GM21619 (cell line): Measurements from ENCODE around the gene WIPI1.
A peak's percentile ranks its signal among the peaks of the same experiment; 100 is the strongest.
"Not testable (repeated sequence)": the region's sequence is repeated elsewhere in the genome, so short reads cannot be mapped to it uniquely, and the experiment has no call there.

Source experiments
- ATAC-seq: cut with Tn5 transposase; IDR thresholded peaks from one replicate; pipeline ENCODE4 v1.9.1; 2021; ENCODE audit not compliant: unreplicated experiment

The WIPI1 gene, protein sequence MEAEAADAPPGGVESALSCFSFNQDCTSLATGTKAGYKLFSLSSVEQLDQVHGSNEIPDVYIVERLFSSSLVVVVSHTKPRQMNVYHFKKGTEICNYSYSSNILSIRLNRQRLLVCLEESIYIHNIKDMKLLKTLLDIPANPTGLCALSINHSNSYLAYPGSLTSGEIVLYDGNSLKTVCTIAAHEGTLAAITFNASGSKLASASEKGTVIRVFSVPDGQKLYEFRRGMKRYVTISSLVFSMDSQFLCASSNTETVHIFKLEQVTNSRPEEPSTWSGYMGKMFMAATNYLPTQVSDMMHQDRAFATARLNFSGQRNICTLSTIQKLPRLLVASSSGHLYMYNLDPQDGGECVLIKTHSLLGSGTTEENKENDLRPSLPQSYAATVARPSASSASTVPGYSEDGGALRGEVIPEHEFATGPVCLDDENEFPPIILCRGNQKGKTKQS

DNA sequence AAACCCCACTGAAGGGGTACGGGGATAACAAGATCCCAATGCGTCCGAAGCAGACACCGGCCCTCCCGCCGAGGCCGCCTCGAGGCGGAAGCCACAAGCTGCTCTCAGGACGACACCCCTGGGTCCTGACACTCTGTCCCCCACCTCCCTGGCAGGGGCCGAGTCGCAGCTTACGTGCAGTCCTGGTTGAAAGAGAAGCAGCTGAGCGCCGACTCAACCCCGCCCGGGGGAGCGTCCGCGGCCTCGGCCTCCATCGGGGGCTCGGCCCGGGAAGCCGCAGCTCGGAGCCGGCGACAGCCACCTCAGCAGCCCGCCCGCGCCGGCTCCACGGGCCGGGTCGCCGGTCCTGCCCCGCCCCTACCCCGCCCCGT is at the start of gene WIPI1:
TSS of gene WIPI1 (minus strand) at position 329 of the 371 bp plus-strand sequence. CDS start at position 254, 75 bp downstream.
- peak; percentile 24 for ATAC-seq

DNA sequence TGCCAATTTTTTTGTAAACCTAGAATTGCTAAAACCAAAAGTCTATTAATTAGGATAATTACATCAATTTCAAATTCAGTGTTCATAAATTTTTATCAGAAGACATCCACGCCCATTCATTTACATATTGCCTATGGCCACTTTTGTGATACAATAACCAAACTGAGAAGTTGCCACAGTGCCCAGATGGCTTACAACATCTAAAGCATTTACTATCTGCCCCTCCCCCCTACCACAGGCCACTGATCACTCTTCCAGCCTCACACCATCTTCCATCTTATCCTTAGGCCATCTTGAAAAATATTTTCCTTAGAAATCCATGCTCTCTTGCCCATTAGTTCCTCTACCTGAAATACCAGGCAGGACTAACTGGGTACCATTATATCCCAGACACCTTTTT is 48.7 kb upstream of the WIPI1 start:
- no peak for ATAC-seq

DNA sequence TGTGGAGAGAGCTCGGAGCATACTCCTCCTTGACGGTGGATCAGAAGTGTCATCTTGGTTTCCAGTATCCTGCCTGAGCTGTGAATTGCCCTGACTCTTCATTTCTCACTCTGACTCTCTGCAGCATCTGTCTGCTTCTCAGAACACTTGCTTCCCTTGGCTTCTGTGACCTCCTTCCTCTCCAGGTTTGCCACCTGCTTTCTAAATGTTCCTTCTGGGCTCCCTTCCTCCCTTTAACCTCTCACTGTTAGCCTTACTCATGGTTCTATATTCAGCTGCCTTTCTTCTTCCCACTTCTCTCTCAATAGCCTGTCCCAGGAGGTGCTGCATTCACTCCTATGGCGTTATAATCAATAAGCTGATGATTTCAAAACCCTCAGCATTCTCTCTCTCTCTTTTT is 43.8 kb upstream of the WIPI1 start:
- no peak for ATAC-seq

DNA sequence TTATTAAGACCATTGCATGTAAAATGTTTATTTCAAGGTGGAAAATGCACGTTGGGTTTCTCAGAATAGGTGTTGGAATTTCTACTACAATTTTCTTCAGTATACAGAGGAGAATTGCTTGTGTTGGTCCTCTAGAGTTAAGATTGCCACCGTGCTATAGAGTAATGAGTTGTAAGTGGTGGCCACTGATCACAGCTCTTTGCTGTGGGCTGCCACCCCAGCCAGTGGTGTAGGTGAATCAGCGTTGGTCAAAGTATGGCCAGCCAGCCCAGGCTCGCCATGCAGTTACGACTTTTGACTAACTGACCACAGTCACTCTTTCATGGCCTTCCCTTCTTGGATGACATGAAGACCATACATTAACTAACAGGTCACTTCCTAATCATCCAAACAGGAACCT is 42.3 kb upstream of the WIPI1 start:
- ATAC-seq: no peak

DNA sequence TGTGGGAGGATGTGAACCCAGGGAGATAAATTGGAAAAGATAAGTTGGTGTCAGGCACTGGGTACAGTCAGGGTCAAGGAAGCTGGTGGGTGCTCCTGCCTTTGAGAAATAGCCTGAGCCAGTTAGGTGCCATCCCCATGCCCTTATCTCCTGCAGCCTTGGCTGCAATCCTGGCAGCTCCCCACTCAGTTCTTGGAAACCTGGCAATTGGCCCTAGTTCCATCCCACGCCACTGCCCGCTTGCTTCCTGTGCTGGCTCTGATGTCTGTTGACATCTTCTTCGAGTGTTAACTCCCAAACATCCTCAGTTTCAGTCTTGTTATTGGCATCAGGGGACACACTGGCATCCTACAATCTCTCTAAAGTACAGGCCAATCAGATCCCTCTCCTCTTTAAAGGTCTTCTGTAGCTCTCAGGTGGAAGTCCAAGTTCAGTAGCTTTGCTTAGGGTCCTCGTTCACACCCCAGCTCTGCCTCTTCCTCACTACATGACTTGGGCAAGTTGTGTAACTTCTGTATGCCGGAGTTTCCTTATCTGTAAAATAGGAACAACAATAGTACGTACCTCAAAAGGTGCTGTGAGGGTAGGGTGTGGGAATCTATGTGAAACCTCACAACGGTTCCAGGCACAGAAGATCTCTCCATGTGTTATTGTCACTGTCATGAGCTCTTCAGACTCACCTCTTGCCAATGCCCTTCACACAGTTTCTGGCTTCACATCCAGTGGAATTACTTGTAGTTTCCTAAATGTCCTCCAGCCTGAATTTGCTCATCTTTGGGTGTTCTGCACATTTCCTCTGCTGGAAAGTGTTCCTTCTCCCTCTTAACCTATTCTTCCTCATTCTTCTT is 41.4 kb upstream of the WIPI1 start:
- ATAC-seq: peak; percentile 22

DNA sequence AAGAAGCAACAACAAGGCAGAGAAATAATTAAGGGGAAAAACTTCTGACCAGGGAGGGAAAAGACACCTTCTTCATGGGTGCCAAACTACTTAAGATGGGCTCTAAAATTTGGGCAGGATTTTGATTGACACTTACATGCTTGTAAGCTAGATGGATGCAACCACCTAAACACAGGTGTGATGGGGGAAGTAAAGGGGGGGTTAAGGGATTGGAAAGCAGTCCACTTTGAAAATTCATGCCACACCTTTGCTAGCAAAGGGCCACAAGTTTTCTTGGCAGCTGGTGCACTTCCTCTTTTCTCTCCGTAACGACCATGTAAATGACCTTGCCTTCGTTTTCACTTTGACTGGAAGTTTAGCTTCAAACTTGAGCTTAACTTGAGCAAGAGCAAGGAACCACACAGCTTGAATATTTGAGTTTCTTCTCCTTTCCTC is 40.6 kb upstream of the WIPI1 start:
- ATAC-seq: peak; percentile 96

DNA sequence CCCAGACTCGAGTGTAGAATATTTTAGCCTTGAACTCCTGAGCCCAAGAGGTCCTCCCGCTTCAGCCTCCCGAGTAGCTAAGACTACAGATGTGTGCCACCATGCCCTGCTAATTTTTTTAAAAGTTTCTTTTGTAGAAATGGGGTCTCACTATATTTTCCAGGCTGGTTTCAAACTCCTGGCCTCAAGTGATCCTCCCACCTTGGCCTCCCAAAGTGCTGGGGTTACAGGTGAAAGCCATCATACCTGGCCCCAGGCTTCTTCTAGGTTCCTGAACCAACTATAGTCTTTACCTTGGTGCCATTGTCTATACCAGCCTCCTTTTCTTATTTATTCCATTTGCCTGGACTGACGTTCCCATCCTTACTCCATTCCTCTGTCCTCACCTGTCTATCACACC is 37.8 kb upstream of the WIPI1 start:
- no peak for ATAC-seq

DNA sequence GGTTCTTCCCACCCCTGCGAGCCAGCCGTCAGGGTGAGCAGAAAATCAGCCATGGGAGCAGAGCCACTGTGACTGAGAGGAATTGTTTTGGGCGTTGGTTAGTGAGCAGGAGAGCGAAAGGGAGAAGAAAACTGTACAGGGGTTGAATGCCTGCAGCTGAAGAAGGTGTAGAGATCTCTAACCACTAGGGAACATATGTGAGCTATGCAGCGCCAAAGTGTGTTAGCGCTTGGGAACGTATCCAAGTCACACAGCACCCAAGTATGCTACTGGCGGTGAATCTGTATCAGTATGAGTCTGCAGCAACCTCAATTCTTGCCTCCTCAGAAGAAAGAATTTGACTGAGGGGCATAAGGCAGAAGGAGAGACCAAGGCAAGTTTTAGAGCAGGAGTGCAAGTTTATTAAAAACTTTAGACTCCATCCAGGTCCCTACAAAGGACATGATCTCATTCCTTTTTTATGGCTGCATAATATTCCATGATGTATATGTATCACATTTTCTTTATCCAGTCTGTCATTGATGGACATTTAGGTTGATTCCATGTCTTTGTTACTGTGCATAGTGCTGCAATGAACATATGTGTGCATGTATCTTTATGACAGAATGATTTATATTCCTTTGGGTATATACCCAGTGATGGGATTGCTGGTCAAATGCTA is 35.2 kb upstream of the WIPI1 start:
- not testable (repeated sequence) for ATAC-seq

DNA sequence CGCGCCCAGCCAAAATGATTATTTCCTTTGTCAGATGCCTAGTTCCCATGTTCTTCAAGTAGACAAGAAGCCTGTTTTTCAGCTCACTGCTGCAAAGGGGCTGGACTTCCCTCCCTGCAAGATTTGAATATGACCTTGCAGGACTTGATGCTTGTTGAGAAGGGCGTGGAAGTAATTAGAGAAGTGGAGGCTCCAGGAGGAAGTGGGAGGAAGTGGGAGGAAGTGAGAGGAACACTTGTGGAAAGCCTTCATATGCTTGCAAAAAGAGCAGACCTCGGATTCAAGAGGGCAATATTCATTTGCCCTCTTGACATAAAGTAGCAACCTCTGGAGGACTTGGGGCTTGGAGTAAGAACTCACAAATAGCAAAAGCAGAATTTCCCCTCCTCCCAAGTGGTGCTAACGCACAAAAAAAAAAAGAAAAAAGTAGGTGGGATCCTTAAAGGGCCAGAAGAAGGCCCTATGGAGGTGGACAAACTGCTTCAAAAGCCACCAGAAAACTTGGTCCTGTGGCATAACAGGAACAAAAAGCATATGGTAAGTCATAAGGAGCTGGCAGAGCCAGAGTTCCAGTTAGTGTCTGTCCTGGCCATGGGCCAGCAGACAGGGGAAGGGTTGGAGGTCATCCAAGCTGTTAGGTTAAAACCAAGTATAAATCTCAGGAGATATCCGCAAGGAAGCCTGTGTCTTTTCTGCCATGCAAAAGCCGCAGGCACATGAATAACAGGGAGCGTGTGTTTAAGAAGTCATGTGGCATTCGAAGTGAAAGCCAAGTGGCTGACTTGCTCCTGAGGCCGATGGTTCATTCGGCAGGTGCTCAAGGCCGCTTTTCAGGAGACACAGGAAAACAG is 34.3 kb upstream of the WIPI1 start:
- ATAC-seq: no peak

DNA sequence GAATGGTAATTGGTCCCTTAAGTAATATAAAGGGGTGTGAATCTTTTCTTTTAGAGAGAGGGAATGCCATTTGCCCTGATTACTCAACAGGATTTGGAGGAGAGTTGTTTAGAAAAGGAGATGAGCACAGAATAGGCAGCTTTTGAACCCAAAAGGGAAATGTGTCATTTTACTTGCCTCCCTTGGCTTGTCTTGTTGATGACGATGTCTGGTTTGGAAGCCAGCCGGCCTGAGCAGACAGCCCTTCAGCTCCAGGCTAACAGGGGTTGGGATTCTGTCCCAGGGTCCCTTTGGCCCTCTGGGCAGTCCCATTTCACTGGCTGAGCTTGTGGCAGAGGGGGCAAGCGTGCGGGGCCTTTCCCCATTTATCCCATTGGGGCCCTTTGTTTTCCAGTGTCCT is 32.6 kb upstream of the WIPI1 start:
- no peak for ATAC-seq

DNA sequence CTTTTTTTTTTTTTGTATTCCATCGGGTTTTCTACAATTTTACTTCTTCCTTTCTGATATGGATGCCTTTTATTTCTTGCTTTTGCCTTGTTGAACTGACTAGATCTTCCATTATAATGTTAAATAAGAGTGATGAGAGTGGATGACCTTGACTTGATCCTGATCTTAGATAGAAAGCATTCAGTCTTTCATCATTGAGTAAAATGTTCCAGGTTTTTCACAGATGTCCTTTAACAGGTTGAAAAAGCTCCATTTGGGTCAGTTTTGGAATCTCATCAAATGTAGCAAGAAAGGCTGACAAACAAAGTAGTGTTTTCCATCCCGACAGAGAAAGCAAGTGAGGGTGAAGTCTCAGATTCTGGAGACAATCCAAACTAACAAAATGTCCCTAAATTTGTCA is 27.2 kb upstream of the WIPI1 start:
- no peak for ATAC-seq

DNA sequence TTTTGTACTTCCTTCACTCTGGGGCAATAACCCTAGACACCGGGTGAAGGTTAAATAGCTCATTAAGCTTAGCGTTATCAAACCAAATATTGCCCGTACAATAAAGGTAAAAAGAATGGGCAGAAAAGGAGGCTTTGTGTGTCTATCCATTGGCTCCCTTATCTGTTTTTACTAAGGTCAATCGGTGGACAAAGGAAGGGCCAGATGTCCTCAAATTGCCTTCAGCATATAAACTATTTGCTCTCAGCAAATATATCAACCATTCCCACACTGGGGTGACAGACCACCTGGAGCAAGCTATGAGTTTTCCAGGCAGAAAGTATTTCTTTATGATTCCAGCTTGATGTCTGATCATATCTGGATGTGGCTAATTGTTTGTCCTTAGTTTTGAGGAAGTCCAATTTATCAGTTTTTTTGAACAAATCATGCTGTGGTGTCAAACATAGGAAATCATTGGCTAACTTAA is 25.3 kb upstream of the WIPI1 start:
- no peak for ATAC-seq

DNA sequence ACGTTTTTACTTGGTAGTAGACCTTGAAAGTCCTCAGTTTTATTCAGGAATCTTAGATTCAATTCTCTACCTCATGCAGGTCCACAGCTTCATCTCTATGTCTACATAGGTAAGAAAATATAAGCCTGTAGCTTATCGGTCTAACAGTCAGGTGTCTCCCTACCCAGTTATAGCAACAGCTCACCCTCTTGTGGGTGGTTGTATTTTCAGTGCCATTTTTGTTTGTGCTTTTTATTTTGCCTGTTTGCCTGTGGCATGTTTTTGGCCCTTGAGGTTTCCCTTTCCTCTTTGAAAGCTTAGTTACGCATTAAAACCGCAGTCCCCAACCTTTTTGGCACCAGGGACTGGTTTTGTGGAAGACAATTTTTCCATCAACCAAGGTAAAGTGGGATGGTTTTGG is 23.6 kb upstream of the WIPI1 start:
- ATAC-seq: no peak

DNA sequence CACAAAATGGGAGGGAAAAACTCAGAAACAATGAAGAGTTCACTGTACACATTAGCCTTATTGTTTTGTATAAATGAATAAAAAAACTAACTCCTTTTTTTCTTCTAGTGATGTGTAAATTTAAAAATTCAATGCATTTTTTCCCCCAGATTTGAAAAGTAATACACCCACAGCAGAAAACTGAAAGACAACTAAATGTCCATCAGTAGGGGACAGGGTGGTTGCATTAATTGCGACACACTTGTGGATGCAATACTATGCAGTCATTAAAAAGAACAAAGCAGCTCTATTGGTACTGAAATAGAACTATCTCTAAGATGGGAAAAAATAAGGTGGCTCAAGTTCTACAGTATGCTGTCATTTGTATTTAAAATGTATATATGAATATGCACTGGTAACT is 13.7 kb upstream of the WIPI1 start:
- ATAC-seq: no peak

DNA sequence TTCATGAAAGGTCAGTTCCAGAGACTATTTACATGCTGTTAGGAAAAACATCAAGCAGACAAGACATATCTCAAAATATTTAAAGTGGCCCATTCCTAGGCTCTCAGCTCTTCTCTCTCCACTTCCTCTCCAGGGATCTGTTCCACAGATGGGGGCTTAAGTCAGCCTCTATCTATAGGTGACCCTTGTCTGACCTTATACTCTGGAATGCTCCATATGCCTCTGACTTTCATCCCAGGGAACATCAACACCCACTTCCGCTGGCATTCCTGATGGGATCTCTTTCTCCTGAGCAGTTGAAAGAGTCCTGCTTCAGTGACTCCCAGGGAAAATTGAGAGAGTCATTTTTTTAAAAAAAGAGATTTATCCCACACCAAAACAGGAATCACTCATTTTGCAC is 11.5 kb upstream of the WIPI1 start:
- ATAC-seq: no peak

DNA sequence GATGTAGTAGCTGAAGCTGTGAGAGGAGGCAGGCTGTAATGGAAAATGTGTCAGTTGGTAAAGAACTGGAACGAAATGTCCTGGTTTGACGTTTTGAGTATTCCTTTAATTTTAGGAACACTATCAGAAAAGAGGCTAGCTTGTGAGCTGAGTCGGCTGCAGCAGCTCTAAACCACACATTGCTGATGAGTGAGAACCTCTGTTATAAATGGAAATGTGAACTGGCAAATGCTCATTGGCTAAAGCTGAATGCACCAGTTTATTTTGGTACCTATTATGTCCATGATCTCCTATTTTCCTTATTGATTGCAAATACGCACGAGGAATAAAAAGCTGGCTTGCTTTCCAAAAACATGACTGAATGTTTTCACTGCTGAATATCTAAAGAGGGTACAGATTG is 11.0 kb upstream of the WIPI1 start:
- no peak for ATAC-seq

DNA sequence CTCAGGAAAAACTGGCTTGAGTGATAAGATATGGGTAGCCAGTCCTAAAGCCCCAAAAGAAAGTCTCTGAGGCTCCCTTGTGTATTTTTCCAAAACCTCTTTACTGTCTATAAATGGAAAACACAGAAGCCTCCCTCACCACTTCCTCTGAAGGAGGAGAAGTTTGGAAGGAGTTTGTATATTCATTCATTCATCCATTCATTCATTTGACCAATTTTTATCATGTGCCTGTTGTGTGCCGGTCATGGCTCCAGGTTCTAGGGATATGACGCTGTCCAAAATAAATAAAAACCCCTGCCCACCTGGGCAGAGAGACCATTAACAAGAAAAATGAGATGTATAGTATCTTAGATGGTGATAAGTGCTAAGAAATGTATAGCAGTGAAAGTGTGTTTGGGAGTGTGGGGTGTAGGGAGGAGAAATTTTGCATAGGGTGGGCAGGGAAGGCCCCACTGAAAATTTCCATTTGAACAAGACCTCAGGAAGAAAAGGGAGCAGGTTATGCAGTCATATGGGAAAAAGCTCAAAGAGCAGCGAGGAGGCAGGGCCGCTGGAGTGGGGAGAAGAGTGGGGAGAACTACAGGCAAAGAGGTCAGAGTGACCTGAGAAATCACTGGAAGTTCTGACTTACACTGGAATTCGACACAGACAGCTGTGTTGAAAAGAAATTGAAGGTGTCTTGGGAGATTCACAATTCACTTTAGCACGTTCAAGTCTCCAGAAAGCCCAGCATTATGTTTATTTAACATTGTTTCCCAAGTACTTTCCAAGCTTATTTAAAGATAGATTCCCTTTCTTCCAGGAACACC is 6.1 kb upstream of the WIPI1 start:
- ATAC-seq: no peak

DNA sequence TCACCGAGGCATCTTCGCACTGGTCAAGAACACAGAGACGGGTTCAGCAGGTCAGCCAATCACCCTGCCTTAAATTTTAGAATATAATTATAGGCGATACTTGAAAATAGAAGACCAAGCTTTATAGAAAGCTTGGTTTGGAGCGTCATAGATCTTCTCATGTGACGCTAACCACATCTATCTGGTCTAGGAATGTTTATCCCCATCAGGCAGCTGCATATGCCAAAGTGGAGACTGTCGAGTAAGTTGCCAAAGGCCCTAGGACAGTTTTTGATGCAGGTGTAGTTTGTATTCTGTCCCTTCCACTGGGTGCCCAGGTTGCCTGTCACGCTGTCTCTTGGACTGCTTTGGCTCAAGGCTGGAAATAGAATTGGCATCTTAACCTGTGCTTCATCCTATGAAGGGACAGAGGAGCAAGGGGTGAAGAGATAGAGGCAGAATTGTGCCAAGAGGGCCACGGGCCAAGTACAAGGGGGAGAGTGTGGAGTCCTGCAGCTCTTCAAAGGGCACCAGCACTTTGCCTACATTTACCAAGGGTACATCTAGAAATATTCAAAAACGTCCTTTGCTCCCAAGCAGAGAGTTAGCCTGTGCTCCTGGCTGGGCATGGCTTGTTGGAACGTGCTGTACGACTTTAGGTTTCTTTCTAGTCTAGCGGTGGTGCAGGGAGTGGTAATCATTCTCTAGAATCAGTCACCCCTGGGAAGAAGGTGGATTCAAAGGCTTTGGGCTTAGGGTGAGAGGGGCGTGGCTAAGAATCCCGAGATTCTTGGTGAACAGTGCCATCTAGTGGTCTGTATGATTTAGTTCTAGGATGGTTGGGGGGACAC is 5.3 kb upstream of the WIPI1 start:
- ATAC-seq: peak; percentile 31

DNA sequence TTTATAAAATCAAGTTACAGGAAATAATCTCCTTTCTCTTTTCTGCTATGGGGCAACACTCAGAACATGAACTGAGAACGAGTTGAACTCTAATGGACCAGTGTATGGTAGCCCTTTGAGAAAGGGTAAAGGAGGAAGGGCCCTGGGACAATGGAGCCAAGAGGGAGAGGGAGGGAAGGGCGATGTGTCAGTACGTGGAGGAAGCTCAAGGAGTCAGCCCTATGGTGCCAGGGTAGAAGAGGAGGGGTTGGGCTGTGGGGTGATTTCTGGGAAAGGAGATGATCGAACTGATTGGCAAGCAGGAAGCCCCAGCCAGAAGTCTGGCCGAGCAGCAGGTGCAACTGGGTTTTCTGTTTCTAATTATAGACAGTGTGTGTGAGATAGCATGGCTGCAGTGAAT is 4.3 kb upstream of the WIPI1 start:
- no peak for ATAC-seq
